ENCODE results near the gene NAGK.

DNA sequence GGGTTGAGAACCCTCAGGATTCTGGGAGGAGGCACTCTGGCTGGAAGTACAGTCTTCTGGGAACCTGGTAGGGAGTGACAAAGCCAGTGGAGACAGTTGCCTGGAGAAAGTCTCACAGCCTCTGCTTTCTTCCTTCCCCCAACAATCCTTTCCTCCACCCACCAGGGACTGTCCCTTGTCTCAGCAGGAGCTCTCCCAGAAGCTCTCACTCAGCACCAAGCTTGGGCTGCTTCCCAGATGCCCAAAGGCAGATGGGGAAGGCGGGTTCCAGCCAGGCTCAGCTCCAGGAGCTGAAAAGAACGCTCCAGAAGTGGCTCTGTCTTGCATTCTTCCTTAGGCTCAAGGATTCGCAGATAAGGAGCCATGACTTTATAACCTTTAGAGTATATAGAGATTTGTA, 7.6 kb upstream of the NAGK start:
- no peak for TF ChIP-seq ZNF317 (CRISPR knock-in tag; IDR thresholded peaks at IDR 0.05; ENCODE audit: borderline replicate concordance, low read depth)
- TF ChIP-seq ZNF232 (CRISPR knock-in tag; IDR thresholded peaks at IDR 0.05), result no peak
- no peak for TF ChIP-seq FOXJ3 (CRISPR knock-in tag; IDR thresholded peaks at IDR 0.05; ENCODE audit: borderline replicate concordance)
- TF ChIP-seq, protein P1, sequence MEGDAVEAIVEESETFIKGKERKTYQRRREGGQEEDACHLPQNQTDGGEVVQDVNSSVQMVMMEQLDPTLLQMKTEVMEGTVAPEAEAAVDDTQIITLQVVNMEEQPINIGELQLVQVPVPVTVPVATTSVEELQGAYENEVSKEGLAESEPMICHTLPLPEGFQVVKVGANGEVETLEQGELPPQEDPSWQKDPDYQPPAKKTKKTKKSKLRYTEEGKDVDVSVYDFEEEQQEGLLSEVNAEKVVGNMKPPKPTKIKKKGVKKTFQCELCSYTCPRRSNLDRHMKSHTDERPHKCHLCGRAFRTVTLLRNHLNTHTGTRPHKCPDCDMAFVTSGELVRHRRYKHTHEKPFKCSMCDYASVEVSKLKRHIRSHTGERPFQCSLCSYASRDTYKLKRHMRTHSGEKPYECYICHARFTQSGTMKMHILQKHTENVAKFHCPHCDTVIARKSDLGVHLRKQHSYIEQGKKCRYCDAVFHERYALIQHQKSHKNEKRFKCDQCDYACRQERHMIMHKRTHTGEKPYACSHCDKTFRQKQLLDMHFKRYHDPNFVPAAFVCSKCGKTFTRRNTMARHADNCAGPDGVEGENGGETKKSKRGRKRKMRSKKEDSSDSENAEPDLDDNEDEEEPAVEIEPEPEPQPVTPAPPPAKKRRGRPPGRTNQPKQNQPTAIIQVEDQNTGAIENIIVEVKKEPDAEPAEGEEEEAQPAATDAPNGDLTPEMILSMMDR (IDR thresholded peaks at IDR 0.05), result no peak
- no peak for TF ChIP-seq ELF4 (CRISPR knock-in tag; IDR thresholded peaks at IDR 0.05; ENCODE audit: low read depth)
- TF ChIP-seq NR2C2 (CRISPR knock-in tag; IDR thresholded peaks at IDR 0.05), result no peak
- TF ChIP-seq ZNF671 (CRISPR knock-in tag; IDR thresholded peaks at IDR 0.05), result no peak
- TF ChIP-seq CREB1 (CRISPR knock-in tag; IDR thresholded peaks at IDR 0.05), result no peak
- no peak for TF ChIP-seq ESRRA (CRISPR knock-in tag; IDR thresholded peaks at IDR 0.05; ENCODE audit: borderline replicate concordance)
- TF ChIP-seq, protein P2, sequence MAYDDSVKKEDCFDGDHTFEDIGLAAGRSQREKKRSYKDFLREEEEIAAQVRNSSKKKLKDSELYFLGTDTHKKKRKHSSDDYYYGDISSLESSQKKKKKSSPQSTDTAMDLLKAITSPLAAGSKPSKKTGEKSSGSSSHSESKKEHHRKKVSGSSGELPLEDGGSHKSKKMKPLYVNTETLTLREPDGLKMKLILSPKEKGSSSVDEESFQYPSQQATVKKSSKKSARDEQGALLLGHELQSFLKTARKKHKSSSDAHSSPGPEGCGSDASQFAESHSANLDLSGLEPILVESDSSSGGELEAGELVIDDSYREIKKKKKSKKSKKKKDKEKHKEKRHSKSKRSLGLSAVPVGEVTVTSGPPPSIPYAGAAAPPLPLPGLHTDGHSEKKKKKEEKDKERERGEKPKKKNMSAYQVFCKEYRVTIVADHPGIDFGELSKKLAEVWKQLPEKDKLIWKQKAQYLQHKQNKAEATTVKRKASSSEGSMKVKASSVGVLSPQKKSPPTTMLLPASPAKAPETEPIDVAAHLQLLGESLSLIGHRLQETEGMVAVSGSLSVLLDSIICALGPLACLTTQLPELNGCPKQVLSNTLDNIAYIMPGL (CRISPR knock-in tag; IDR thresholded peaks at IDR 0.05), result no peak
- TF ChIP-seq, protein P3, sequence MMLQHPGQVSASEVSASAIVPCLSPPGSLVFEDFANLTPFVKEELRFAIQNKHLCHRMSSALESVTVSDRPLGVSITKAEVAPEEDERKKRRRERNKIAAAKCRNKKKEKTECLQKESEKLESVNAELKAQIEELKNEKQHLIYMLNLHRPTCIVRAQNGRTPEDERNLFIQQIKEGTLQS (CRISPR knock-in tag; conservative IDR thresholded peaks at IDR 0.05), result no peak
- no peak for TF ChIP-seq TP53 (CRISPR knock-in tag; IDR thresholded peaks at IDR 0.05)
- TF ChIP-seq EMX1 (CRISPR knock-in tag; IDR thresholded peaks at IDR 0.05), result no peak
- no peak for TF ChIP-seq JUN (CRISPR knock-in tag; IDR thresholded peaks at IDR 0.05)
